HEK293 (cell line): Measurements from ENCODE around the gene IGIP.

ENCODE experiments used
- EGR2 ChIP-seq: fragments of 450-650 bp; formaldehyde crosslinking; IDR thresholded peaks from 2 replicates; pipeline ENCODE4 v1.5.1; 2016; ENCODE audit warnings: low read depth, missing biosample characterization, missing genetic modification characterization
- GLI2 ChIP-seq: fragments of 450-650 bp; formaldehyde crosslinking; IDR thresholded peaks from 2 replicates; pipeline ENCODE4; 2017; ENCODE audit warnings: missing biosample characterization, missing genetic modification characterization, low read depth, borderline replicate concordance
- HOXA7 ChIP-seq: sonication (generic); formaldehyde crosslinking; IDR thresholded peaks from 2 replicates; pipeline ENCODE4 v1.8.1; 2022; ENCODE audit warnings: missing genetic modification reagents, borderline replicate concordance
- HOXD13 ChIP-seq: sonication (generic); formaldehyde crosslinking; IDR thresholded peaks from 2 replicates; pipeline ENCODE4 v1.8.0; 2022; ENCODE audit warnings: missing genetic modification reagents, borderline replicate concordance
- KLF8 ChIP-seq: fragments of 450-650 bp; formaldehyde crosslinking; IDR thresholded peaks from 2 replicates; pipeline ENCODE4 v1.5.1; 2016; ENCODE audit warnings: missing biosample characterization, missing genetic modification characterization
- MYNN ChIP-seq: fragments of 450-650 bp; formaldehyde crosslinking; IDR thresholded peaks from 2 replicates; pipeline ENCODE4 v1.5.1; 2016; ENCODE audit warnings: missing biosample characterization, missing genetic modification characterization, borderline replicate concordance
- OSR2 ChIP-seq: fragments of 450-650 bp; formaldehyde crosslinking; IDR thresholded peaks from 2 replicates; pipeline ENCODE4 v1.5.1; 2016; ENCODE audit warnings: missing biosample characterization, missing genetic modification characterization
- OVOL3 ChIP-seq: fragments of 450-650 bp; formaldehyde crosslinking; IDR thresholded peaks from 2 replicates; pipeline ENCODE4 v1.5.1; 2016; ENCODE audit warnings: missing biosample characterization, missing genetic modification characterization
- PRDM1 ChIP-seq: fragments of 450-650 bp; formaldehyde crosslinking; IDR thresholded peaks from 2 replicates; pipeline ENCODE4; 2016; ENCODE audit warnings: missing biosample characterization, missing genetic modification characterization
- SCRT2 ChIP-seq: fragments of 450-650 bp; formaldehyde crosslinking; IDR thresholded peaks from 2 replicates; pipeline ENCODE4 v1.5.1; 2016; ENCODE audit warnings: missing biosample characterization, missing genetic modification characterization
- WT1 ChIP-seq: fragments of 450-650 bp; formaldehyde crosslinking; IDR thresholded peaks from 2 replicates; pipeline ENCODE4 v1.5.1; 2016; ENCODE audit warnings: missing biosample characterization, missing genetic modification characterization
- YY2 ChIP-seq: fragments of 450-650 bp; formaldehyde crosslinking; IDR thresholded peaks from 2 replicates; pipeline ENCODE4 v1.5.1; 2016; ENCODE audit warnings: missing biosample characterization, missing genetic modification characterization
- ZBTB17 ChIP-seq: fragments of 450-650 bp; formaldehyde crosslinking; IDR thresholded peaks from 2 replicates; pipeline ENCODE4 v1.5.1; 2016; ENCODE audit warnings: missing biosample characterization, missing genetic modification characterization
- ZFP3 ChIP-seq: fragments of 450-650 bp; formaldehyde crosslinking; IDR thresholded peaks from 2 replicates; pipeline ENCODE4 v1.5.1; 2016; ENCODE audit warnings: low read depth, missing biosample characterization, missing genetic modification characterization
- ZFP69B ChIP-seq: fragments of 450-650 bp; formaldehyde crosslinking; IDR thresholded peaks from 2 replicates; pipeline ENCODE4 v1.5.1; 2016; ENCODE audit warnings: missing biosample characterization, missing genetic modification characterization
- ZNF112 ChIP-seq: fragments of 450-650 bp; formaldehyde crosslinking; IDR thresholded peaks from 2 replicates; pipeline ENCODE4 v1.5.0; 2017; ENCODE audit warnings: missing biosample characterization, missing genetic modification characterization
- ZNF121 ChIP-seq: fragments of 450-650 bp; formaldehyde crosslinking; IDR thresholded peaks from 2 replicates; pipeline ENCODE4 v1.5.1; 2016; ENCODE audit warnings: missing biosample characterization, missing genetic modification characterization
- ZNF140 ChIP-seq: fragments of 450-650 bp; formaldehyde crosslinking; IDR thresholded peaks from 2 replicates; pipeline ENCODE4 v1.5.1; 2016; ENCODE audit warnings: missing biosample characterization, missing genetic modification characterization
- ZNF146 ChIP-seq: fragments of 450-650 bp; formaldehyde crosslinking; IDR thresholded peaks from 2 replicates; pipeline ENCODE4 v1.5.1; 2016; ENCODE audit warnings: missing biosample characterization, missing genetic modification characterization
- ZNF174 ChIP-seq: fragments of 450-650 bp; formaldehyde crosslinking; IDR thresholded peaks from 2 replicates; pipeline ENCODE4 v1.5.0; 2017; ENCODE audit warnings: missing biosample characterization, mild to moderate bottlenecking, missing genetic modification characterization
- ZNF2 ChIP-seq: fragments of 450-650 bp; formaldehyde crosslinking; IDR thresholded peaks from 2 replicates; pipeline ENCODE4 v1.5.1; 2016; ENCODE audit warnings: missing biosample characterization, missing genetic modification characterization
- ZNF202 ChIP-seq: fragments of 450-650 bp; formaldehyde crosslinking; IDR thresholded peaks from 2 replicates; pipeline ENCODE4 v1.5.1; 2016; ENCODE audit warnings: missing biosample characterization, missing genetic modification characterization, borderline replicate concordance
- ZNF302 ChIP-seq: fragments of 450-650 bp; formaldehyde crosslinking; IDR thresholded peaks from 2 replicates; pipeline ENCODE4 v1.5.1; 2016; ENCODE audit warnings: missing biosample characterization, missing genetic modification characterization, low read depth
- ZNF311 ChIP-seq: fragments of 450-650 bp; formaldehyde crosslinking; IDR thresholded peaks from 2 replicates; pipeline ENCODE4 v1.5.1; 2017; ENCODE audit warnings: missing biosample characterization, missing genetic modification characterization, borderline replicate concordance
- ZNF341 ChIP-seq: fragments of 450-650 bp; formaldehyde crosslinking; IDR thresholded peaks from 2 replicates; pipeline ENCODE4; 2016; ENCODE audit warnings: low read depth, missing biosample characterization, missing genetic modification characterization
- ZNF366 ChIP-seq: fragments of 450-650 bp; formaldehyde crosslinking; conservative IDR thresholded peaks from 2 replicates; pipeline ENCODE4 v1.5.1; 2016; ENCODE audit warnings: missing biosample characterization, missing genetic modification characterization
- ZNF544 ChIP-seq: fragments of 450-650 bp; formaldehyde crosslinking; IDR thresholded peaks from 2 replicates; pipeline ENCODE4 v1.5.0; 2017; ENCODE audit warnings: missing biosample characterization, missing genetic modification characterization
- ZNF585B ChIP-seq: fragments of 450-650 bp; formaldehyde crosslinking; IDR thresholded peaks from 2 replicates; pipeline ENCODE4 v1.5.1; 2016; ENCODE audit warnings: missing biosample characterization, missing genetic modification characterization
- ZNF629 ChIP-seq: fragments of 450-650 bp; formaldehyde crosslinking; IDR thresholded peaks from 2 replicates; pipeline ENCODE4 v1.5.1; 2017; ENCODE audit warnings: missing biosample characterization, missing genetic modification characterization
- ZNF670 ChIP-seq: fragments of 450-650 bp; formaldehyde crosslinking; IDR thresholded peaks from 2 replicates; pipeline ENCODE4 v1.5.1; 2016; ENCODE audit warnings: missing biosample characterization, missing genetic modification characterization, low read depth
- ZNF776 ChIP-seq: fragments of 450-650 bp; formaldehyde crosslinking; IDR thresholded peaks from 2 replicates; pipeline ENCODE4 v1.5.0; 2017; ENCODE audit warnings: missing biosample characterization, missing genetic modification characterization, borderline replicate concordance
- ZNF777 ChIP-seq: fragments of 450-650 bp; formaldehyde crosslinking; IDR thresholded peaks from 2 replicates; pipeline ENCODE4 v1.5.1; 2017; ENCODE audit warnings: missing biosample characterization, missing genetic modification characterization, borderline replicate concordance
- ZNF785 ChIP-seq: fragments of 450-650 bp; formaldehyde crosslinking; IDR thresholded peaks from 2 replicates; pipeline ENCODE4 v1.5.1; 2016; ENCODE audit warnings: missing biosample characterization, missing genetic modification characterization
- ZNF791 ChIP-seq: fragments of 450-650 bp; formaldehyde crosslinking; IDR thresholded peaks from 2 replicates; pipeline ENCODE4 v1.5.1; 2016; ENCODE audit warnings: missing biosample characterization, missing genetic modification characterization
- ZXDB ChIP-seq: fragments of 450-650 bp; formaldehyde crosslinking; IDR thresholded peaks from 2 replicates; pipeline ENCODE4 v1.5.1; 2016; ENCODE audit warnings: missing biosample characterization, missing genetic modification characterization
- TF ChIP-seq, protein P1 (sequence below): fragments of 450-650 bp; formaldehyde crosslinking; IDR thresholded peaks from 2 replicates; pipeline ENCODE4 v1.5.1; 2017; ENCODE audit warnings: missing biosample characterization, missing genetic modification characterization
- TF ChIP-seq, protein P2 (sequence below): sonication (generic); formaldehyde crosslinking; IDR thresholded peaks from 2 replicates; pipeline ENCODE4 v1.8.1; 2022; ENCODE audit warnings: mild to moderate bottlenecking, moderate library complexity, missing genetic modification reagents
- TF ChIP-seq, protein P3 (sequence below): fragments of 450-650 bp; formaldehyde crosslinking; IDR thresholded peaks from 2 replicates; pipeline ENCODE4; 2016; ENCODE audit warnings: missing biosample characterization, missing genetic modification characterization
- TF ChIP-seq, protein P4 (sequence below): fragments of 450-650 bp; IDR thresholded peaks from 2 replicates; pipeline ENCODE4 v1.5.1; 2018; ENCODE audit warnings: missing biosample characterization, mild to moderate bottlenecking, missing genetic modification characterization

The IGIP gene

DNA sequence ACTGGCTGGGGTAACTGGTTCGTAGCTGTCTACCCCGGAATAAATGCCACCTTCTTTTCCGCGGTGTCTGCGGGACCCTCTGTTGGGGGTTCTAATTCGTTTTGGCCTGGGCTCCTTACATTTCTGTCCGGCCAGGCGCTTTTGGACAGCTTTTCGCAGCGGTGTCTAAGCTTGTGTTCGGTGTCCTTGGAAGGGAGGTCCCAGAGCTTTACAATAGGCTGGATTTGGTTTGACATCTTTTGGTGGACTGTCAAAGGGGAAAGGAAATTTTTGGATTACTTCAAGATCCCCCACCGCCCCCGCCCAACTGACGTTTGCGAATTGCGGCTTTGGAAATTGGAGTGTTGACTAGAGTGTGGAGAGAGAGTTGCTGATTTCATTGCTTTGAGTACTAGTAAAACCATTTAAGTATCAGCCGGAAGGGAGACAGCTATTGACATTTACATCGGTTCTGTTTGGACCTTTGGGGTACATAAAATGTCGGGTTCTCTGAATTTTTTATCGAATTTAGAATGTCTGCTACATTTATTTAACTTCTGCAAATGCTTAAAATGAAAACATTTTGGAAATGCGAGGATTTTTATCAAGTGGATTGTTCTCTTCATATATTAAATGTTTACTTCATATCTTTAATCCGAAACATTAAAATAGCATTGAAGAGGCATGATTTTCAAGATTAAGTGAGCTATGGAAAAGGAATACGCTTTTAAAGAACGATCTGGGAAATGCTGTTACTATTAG, 16.5 kb upstream of the IGIP start (continued):
- TF ChIP-seq ZNF2 (tag by site-specific recombination) (no peak), ZNF366 (no peak), ZFP69B (tag by site-specific recombination) (no peak), ZNF311 (no peak), ZNF776 (tag by site-specific recombination) (no peak), ZNF146 (tag by site-specific recombination) (no peak), ZNF112 (tag by site-specific recombination) (no peak), OVOL3 (no peak), OSR2 (tag by site-specific recombination) (no peak), KLF8 (tag by site-specific recombination) (peak; percentile 26; the same call in 1 of the 2 replicates), ZNF785 (tag by site-specific recombination) (no peak), HOXD13 (CRISPR knock-in tag) (no peak), ZNF791 (tag by site-specific recombination) (no peak), GLI2 (tag by site-specific recombination) (no peak), MYNN (tag by site-specific recombination) (no peak), ZNF585B (tag by site-specific recombination) (no peak), PRDM1 (tag by site-specific recombination) (peak; percentile 91), ZXDB (tag by site-specific recombination) (no peak), ZNF670 (no peak), ZNF140 (tag by site-specific recombination) (no peak), ZFP3 (no peak), ZNF777 (tag by site-specific recombination) (no peak), ZNF174 (tag by site-specific recombination) (no peak), ZNF341 (tag by site-specific recombination) (no peak), ZBTB17 (no peak), EGR2 (tag by site-specific recombination) (peak; percentile 23; the same call in 1 of the 2 replicates), ZNF544 (tag by site-specific recombination) (no peak), YY2 (no peak), ZNF629 (tag by site-specific recombination) (peak; percentile 34; the same call in 1 of the 2 replicates), ZNF202 (tag by site-specific recombination) (no peak), ZNF121 (no peak), ZNF302 (tag by site-specific recombination) (no peak), SCRT2 (no peak), WT1 (tag by site-specific recombination) (no peak), HOXA7 (CRISPR knock-in tag) (no peak)
- TF ChIP-seq, protein P1, sequence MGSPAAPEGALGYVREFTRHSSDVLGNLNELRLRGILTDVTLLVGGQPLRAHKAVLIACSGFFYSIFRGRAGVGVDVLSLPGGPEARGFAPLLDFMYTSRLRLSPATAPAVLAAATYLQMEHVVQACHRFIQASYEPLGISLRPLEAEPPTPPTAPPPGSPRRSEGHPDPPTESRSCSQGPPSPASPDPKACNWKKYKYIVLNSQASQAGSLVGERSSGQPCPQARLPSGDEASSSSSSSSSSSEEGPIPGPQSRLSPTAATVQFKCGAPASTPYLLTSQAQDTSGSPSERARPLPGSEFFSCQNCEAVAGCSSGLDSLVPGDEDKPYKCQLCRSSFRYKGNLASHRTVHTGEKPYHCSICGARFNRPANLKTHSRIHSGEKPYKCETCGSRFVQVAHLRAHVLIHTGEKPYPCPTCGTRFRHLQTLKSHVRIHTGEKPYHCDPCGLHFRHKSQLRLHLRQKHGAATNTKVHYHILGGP: no peak
- TF ChIP-seq, protein P2, sequence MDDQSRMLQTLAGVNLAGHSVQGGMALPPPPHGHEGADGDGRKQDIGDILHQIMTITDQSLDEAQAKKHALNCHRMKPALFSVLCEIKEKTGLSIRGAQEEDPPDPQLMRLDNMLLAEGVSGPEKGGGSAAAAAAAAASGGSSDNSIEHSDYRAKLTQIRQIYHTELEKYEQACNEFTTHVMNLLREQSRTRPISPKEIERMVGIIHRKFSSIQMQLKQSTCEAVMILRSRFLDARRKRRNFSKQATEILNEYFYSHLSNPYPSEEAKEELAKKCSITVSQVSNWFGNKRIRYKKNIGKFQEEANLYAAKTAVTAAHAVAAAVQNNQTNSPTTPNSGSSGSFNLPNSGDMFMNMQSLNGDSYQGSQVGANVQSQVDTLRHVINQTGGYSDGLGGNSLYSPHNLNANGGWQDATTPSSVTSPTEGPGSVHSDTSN (CRISPR knock-in tag): no peak
- TF ChIP-seq, protein P3, sequence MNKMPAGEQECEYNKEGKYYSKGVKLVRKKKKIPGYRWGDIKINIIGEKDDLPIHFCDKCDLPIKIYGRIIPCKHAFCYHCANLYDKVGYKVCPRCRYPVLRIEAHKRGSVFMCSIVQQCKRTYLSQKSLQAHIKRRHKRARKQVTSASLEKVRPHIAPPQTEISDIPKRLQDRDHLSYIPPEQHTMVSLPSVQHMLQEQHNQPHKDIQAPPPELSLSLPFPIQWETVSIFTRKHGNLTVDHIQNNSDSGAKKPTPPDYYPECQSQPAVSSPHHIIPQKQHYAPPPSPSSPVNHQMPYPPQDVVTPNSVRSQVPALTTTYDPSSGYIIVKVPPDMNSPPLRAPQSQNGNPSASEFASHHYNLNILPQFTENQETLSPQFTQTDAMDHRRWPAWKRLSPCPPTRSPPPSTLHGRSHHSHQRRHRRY (tag by site-specific recombination): no peak
- TF ChIP-seq, protein P4, sequence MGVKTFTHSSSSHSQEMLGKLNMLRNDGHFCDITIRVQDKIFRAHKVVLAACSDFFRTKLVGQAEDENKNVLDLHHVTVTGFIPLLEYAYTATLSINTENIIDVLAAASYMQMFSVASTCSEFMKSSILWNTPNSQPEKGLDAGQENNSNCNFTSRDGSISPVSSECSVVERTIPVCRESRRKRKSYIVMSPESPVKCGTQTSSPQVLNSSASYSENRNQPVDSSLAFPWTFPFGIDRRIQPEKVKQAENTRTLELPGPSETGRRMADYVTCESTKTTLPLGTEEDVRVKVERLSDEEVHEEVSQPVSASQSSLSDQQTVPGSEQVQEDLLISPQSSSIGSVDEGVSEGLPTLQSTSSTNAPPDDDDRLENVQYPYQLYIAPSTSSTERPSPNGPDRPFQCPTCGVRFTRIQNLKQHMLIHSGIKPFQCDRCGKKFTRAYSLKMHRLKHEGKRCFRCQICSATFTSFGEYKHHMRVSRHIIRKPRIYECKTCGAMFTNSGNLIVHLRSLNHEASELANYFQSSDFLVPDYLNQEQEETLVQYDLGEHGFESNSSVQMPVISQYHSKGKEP (tag by site-specific recombination): no peak
